Spleen (tissue), 7 donors: ENCODE results near the gene MED25.

Experiments used
- POLR2AphosphoS5 ChIP-seq, 3 donors: sonication (generic); formaldehyde crosslinking; IDR thresholded peaks; one replicate each; pipeline ENCODE4 v1.5.1; 2017; ENCODE audit warnings: antibody characterized with exemption in 3 of 3
- TF ChIP-seq, protein P1 (sequence below), 11 experiments: fragments of 200-600 bp in 7 of 11; fragments of 450-650 bp in 4 of 11; sonication (generic) in 4 of 11; IDR thresholded peaks in 8 of 11; conservative IDR thresholded peaks in 3 of 11; 1 replicate in 7 of 11; 2 replicates in 4 of 11; pipeline versions ENCODE4 v1.4.0 to v1.8.0; 2016 to 2021; ENCODE audit warnings: antibody characterized with exemption in 11 of 11, inconsistent platforms in 4 of 11, mild to moderate bottlenecking in 1 of 11
- donor health status: DM: no; HTN: no; CAD: no; lungs with moderate emphysema.
- donor health status: DM: no; HTN: no; CAD: no.
- donor health status: DM: no; HTN: no; CAD: no.

DNA sequence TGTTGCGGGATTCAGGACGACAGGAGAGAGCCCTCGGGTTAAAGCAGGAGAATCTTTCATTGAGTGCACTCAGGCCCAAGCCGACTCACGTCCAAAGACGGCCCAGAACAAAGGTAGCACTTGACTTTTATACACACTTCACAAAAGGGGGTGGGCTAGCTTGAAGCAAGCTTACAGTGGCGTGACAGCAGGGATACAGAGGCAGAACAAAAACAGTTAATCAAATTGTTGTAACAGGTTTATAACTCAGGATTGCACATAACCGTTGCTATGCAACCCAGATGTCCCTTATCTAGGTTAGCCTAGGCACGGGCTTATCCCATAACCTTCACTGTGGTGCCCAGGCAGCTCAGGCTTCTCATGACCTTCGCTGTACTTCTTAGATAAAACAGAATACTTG, 2.0 kb downstream of the MED25 start:
- no peak for TF ChIP-seq POLR2AphosphoS5 (IDR thresholded peaks at IDR 0.05)
- TF ChIP-seq, protein P1, sequence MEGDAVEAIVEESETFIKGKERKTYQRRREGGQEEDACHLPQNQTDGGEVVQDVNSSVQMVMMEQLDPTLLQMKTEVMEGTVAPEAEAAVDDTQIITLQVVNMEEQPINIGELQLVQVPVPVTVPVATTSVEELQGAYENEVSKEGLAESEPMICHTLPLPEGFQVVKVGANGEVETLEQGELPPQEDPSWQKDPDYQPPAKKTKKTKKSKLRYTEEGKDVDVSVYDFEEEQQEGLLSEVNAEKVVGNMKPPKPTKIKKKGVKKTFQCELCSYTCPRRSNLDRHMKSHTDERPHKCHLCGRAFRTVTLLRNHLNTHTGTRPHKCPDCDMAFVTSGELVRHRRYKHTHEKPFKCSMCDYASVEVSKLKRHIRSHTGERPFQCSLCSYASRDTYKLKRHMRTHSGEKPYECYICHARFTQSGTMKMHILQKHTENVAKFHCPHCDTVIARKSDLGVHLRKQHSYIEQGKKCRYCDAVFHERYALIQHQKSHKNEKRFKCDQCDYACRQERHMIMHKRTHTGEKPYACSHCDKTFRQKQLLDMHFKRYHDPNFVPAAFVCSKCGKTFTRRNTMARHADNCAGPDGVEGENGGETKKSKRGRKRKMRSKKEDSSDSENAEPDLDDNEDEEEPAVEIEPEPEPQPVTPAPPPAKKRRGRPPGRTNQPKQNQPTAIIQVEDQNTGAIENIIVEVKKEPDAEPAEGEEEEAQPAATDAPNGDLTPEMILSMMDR (IDR thresholded peaks at IDR 0.05 in 8 of 11, conservative IDR thresholded peaks at IDR 0.05 in 3 of 11), result no peak
